Panc1 (cell line): ENCODE data around the gene CD22.

Experiments
- POLR2AphosphoS5 ChIP-seq: IDR thresholded peaks from 2 replicates; pipeline ENCODE4 v1.6.1; 2012; ENCODE audit warnings: mild to moderate bottlenecking, low read depth, low read length, moderate library complexity
- TF ChIP-seq, protein P1 (sequence below): fragments of 450-650 bp; IDR thresholded peaks from 2 replicates; pipeline ENCODE4 v1.5.1; 2017; ENCODE audit warnings: mild to moderate bottlenecking
- TF ChIP-seq, protein P2 (sequence below), 2 experiments: IDR thresholded peaks; 2 replicates each; pipeline ENCODE4 v1.6.1; 2011 to 2012; ENCODE audit warnings: low read depth in 2 of 2, control low read depth in 1 of 2, low read length in 1 of 2, mild to moderate bottlenecking in 1 of 2, moderate library complexity in 1 of 2; ENCODE audit not compliant: insufficient read depth in 1 of 2

DNA sequence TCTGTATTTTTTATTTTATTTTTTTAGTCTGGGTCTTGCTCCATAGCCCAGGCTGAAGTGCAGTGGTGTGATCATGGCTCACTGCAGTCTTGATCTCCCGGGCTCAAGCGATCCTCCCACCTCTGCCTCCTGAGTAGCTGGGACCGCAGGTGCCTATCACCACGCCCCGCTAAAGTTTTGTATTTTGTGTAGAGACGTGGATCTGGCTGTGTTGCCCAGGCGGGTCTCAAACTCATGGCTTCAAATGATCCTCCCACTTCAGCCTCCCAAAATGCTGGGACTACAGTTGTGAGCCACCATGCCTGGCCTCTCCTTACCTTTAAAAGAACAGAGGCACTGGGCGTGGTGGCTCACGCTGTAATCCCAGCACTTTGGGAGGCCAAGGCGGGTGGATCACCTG, 41.3 kb upstream of the CD22 start:
- TF ChIP-seq, protein P1, sequence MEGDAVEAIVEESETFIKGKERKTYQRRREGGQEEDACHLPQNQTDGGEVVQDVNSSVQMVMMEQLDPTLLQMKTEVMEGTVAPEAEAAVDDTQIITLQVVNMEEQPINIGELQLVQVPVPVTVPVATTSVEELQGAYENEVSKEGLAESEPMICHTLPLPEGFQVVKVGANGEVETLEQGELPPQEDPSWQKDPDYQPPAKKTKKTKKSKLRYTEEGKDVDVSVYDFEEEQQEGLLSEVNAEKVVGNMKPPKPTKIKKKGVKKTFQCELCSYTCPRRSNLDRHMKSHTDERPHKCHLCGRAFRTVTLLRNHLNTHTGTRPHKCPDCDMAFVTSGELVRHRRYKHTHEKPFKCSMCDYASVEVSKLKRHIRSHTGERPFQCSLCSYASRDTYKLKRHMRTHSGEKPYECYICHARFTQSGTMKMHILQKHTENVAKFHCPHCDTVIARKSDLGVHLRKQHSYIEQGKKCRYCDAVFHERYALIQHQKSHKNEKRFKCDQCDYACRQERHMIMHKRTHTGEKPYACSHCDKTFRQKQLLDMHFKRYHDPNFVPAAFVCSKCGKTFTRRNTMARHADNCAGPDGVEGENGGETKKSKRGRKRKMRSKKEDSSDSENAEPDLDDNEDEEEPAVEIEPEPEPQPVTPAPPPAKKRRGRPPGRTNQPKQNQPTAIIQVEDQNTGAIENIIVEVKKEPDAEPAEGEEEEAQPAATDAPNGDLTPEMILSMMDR = no peak
- TF ChIP-seq POLR2AphosphoS5 = no peak
- TF ChIP-seq, protein P2, sequence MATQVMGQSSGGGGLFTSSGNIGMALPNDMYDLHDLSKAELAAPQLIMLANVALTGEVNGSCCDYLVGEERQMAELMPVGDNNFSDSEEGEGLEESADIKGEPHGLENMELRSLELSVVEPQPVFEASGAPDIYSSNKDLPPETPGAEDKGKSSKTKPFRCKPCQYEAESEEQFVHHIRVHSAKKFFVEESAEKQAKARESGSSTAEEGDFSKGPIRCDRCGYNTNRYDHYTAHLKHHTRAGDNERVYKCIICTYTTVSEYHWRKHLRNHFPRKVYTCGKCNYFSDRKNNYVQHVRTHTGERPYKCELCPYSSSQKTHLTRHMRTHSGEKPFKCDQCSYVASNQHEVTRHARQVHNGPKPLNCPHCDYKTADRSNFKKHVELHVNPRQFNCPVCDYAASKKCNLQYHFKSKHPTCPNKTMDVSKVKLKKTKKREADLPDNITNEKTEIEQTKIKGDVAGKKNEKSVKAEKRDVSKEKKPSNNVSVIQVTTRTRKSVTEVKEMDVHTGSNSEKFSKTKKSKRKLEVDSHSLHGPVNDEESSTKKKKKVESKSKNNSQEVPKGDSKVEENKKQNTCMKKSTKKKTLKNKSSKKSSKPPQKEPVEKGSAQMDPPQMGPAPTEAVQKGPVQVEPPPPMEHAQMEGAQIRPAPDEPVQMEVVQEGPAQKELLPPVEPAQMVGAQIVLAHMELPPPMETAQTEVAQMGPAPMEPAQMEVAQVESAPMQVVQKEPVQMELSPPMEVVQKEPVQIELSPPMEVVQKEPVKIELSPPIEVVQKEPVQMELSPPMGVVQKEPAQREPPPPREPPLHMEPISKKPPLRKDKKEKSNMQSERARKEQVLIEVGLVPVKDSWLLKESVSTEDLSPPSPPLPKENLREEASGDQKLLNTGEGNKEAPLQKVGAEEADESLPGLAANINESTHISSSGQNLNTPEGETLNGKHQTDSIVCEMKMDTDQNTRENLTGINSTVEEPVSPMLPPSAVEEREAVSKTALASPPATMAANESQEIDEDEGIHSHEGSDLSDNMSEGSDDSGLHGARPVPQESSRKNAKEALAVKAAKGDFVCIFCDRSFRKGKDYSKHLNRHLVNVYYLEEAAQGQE (IDR thresholded peaks at IDR 0.05; ENCODE audit: insufficient read depth in 1 of 2, low read depth in 2 of 2, low read length in 1 of 2) = no peak
